Upper lobe of right lung (tissue), 1 donor: ENCODE data around the gene THSD1. TPM values are rescaled to one million over a fixed set of nuclear protein-coding genes. Genes with fewer than 3 reads are reported as not detected.
A peak's percentile ranks its signal among the peaks of the same experiment; 100 is the strongest.
"Not testable (repeated sequence)": the region's sequence is repeated elsewhere in the genome, so short reads cannot be mapped to it uniquely, and the experiment has no call there.

Source experiments
- ATAC-seq: fragments of 200-7000 bp; cut with Tn5 transposase; one replicate; pipeline ENCODE4 v1.9.1; 2020; ENCODE audit warnings: mild to moderate bottlenecking, moderate library complexity
- DNase-seq: peaks from one replicate; pipeline ENCODE4 v3.0.0-alpha.2; 2020
- H3K27ac ChIP-seq: fragments of 200-600 bp; one replicate; pipeline ENCODE4 v1.8.0; 2022
- H3K27me3 ChIP-seq: fragments of 200-600 bp; one replicate; pipeline ENCODE4 v1.8.0; 2022; ENCODE audit warnings: mild to moderate bottlenecking
- H3K36me3 ChIP-seq: fragments of 200-600 bp; one replicate; pipeline ENCODE4 v1.8.0; 2022
- H3K4me1 ChIP-seq: fragments of 200-600 bp; one replicate; pipeline ENCODE4 v1.8.0; 2022
- H3K4me3 ChIP-seq: fragments of 200-600 bp; one replicate; pipeline ENCODE4 v1.8.0; 2022; ENCODE audit warnings: mild to moderate bottlenecking
- H3K9me3 ChIP-seq: fragments of 200-600 bp; one replicate; pipeline ENCODE4 v1.8.0; 2022
- intact Hi-C: fragments of 100-400 bp; cut with DNase I; formaldehyde crosslinking; loops from one replicate; pipeline ENCODE4 v1.11.0; 2022
- total RNA-seq: library from RNA; stranded (reverse); fragmentation: NEBNext Ultra II Directional; extraction: Animal tissue kit (Norgen Biotek cat#: 25700); gene quantifications from one replicate; pipeline ENCODE4 v1.2.1, GENCODE V29; 2021
- TF ChIP-seq, protein P1 (sequence below): fragments of 200-600 bp; IDR thresholded peaks from one replicate; pipeline ENCODE4 v1.8.0; 2022; ENCODE audit warnings: antibody characterized with exemption
- donor health status: DM: no; HTN: yes; CAD: no; lungs with severe emphysema.

Gene THSD1
- total RNA-seq, 1 donor from 2014 or later = 17.3 TPM

GRCh38 chr13:52348071-52348470 is 57.9 kb downstream of the THSD1 start:
- Histone ChIP-seq H3K4me1 (no peaks in the 10 kb centered on the region), H3K27ac (no peak overlapping the region), H3K9me3 (no peaks in the 10 kb centered on the region), H3K4me3 (no peak overlapping the region), H3K27me3 (no peaks in the 10 kb centered on the region), H3K36me3 (no peaks in the 10 kb centered on the region)
- DNase-seq (no peak), ATAC-seq (no peak)
- intact Hi-C loops = no loop called here
- TF ChIP-seq, protein P1, sequence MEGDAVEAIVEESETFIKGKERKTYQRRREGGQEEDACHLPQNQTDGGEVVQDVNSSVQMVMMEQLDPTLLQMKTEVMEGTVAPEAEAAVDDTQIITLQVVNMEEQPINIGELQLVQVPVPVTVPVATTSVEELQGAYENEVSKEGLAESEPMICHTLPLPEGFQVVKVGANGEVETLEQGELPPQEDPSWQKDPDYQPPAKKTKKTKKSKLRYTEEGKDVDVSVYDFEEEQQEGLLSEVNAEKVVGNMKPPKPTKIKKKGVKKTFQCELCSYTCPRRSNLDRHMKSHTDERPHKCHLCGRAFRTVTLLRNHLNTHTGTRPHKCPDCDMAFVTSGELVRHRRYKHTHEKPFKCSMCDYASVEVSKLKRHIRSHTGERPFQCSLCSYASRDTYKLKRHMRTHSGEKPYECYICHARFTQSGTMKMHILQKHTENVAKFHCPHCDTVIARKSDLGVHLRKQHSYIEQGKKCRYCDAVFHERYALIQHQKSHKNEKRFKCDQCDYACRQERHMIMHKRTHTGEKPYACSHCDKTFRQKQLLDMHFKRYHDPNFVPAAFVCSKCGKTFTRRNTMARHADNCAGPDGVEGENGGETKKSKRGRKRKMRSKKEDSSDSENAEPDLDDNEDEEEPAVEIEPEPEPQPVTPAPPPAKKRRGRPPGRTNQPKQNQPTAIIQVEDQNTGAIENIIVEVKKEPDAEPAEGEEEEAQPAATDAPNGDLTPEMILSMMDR = no peak

GRCh38 chr13:52345631-52346251 is 60.2 kb downstream of the THSD1 start:
- TF ChIP-seq, protein P1 = no peak
- Histone ChIP-seq H3K36me3 (no peaks in the 10 kb centered on the region), H3K27ac (no peak overlapping the region), H3K27me3 (no peaks in the 10 kb centered on the region), H3K4me3 (no peak overlapping the region), H3K4me1 (no peaks in the 10 kb centered on the region), H3K9me3 (no peaks in the 10 kb centered on the region)
- intact Hi-C loops = no loop called here
- ATAC-seq (no peak), DNase-seq (no peak)

DNA sequence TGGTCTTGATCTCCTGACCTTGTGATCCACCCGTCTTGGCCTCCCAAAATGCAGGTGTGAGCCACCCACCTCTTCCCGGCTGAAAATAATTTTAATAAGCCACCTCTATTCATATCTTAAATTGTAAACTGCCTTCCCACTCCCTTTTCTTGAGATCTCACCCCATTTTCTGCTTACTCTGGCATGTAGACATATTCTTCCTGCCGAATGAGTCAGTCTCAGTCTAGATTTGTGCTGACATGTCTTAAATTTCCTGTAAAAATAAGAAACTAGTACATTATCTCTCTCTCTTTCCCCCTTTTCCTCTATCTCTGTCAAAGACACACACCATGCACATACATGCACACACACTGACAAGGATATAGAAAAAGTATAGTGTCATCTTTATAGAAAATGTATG is 60.9 kb downstream of the THSD1 start:
- Histone ChIP-seq H3K9me3 (no peaks in the 10 kb centered on the region), H3K27ac (no peak overlapping the region), H3K4me3 (no peak overlapping the region), H3K4me1 (no peaks in the 10 kb centered on the region), H3K36me3 (no peaks in the 10 kb centered on the region), H3K27me3 (no peaks in the 10 kb centered on the region)
- ATAC-seq (no peak), DNase-seq (no peak)
- TF ChIP-seq, protein P1 = no peak
- intact Hi-C loops = no loop called here

- H3K27me3 ChIP-seq = no peaks in the 10 kb centered on the region
- intact Hi-C loops = no loop called here
- H3K4me1 ChIP-seq = no peaks in the 10 kb centered on the region
- H3K27ac ChIP-seq = peak overlapping the region; percentile 15
- no peaks in the 10 kb centered on the region for H3K9me3 ChIP-seq
- H3K36me3 ChIP-seq = no peaks in the 10 kb centered on the region
- DNase-seq (no peak), ATAC-seq (no peak)
- TF ChIP-seq, protein P1 = no peak
- no peak overlapping the region for H3K4me3 ChIP-seq
Measured at GRCh38 chr13:52344108-52344507, 61.9 kb downstream of the THSD1 start.

- H3K4me1 ChIP-seq, H3K27ac ChIP-seq, intact Hi-C loops, H3K27me3 ChIP-seq, H3K4me3 ChIP-seq, DNase-seq, H3K36me3 ChIP-seq, H3K9me3 ChIP-seq, ATAC-seq: not testable (repeated sequence)
Measured at GRCh38 chr13:52342203-52342602, 63.8 kb downstream of the THSD1 start.

GRCh38 chr13:52337828-52338455 is 68.0 kb downstream of the THSD1 start:
- H3K4me3 ChIP-seq, H3K9me3 ChIP-seq, H3K36me3 ChIP-seq, H3K27me3 ChIP-seq, DNase-seq, H3K27ac ChIP-seq, H3K4me1 ChIP-seq, intact Hi-C loops: not testable (repeated sequence)
- peak; percentile 34 for ATAC-seq

DNA sequence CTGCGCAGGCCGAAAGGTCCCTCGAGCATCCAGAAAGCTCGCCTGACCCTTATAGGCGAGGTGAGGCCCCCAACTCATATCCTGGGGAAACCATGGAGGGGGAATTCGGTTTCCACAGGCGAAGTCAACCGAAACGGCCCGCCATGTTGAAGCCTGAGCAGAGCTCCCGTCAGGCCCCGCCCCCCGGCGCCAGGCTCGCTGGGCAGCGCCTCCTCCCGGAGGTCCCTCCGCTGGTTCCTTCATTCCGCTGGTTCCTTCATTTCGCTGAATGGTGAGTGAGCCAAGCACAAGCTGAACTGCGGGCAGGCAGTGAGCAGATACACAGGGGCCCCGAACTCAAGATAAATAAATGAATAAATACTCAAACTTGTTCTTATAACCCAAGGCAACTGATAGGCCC is 71.9 kb downstream of the THSD1 start:
- ATAC-seq, H3K4me1 ChIP-seq, intact Hi-C loops: not testable (repeated sequence)

GRCh38 chr13:52331844-52332243 is 74.1 kb downstream of the THSD1 start:
- H3K27me3 ChIP-seq, intact Hi-C loops, H3K9me3 ChIP-seq, H3K27ac ChIP-seq, H3K4me1 ChIP-seq, ATAC-seq, H3K36me3 ChIP-seq, DNase-seq, H3K4me3 ChIP-seq: not testable (repeated sequence)

More for the DNA sequence above, 71.9 kb downstream of the THSD1 start:
- not testable (repeated sequence) for H3K9me3 ChIP-seq, H3K36me3 ChIP-seq, H3K27ac ChIP-seq, H3K4me3 ChIP-seq, DNase-seq, H3K27me3 ChIP-seq
